KG1 (cell line): Measurements from ENCODE around the gene PRKG1.
"Not testable (repeated sequence)": the region's sequence is repeated elsewhere in the genome, so short reads cannot be mapped to it uniquely, and the experiment has no call there.

Experiments used
- DNase-seq: peaks from one replicate; lab custom pipeline; 2025; lab: John Stamatoyannopoulos, UW

The PRKG1 gene

DNA sequence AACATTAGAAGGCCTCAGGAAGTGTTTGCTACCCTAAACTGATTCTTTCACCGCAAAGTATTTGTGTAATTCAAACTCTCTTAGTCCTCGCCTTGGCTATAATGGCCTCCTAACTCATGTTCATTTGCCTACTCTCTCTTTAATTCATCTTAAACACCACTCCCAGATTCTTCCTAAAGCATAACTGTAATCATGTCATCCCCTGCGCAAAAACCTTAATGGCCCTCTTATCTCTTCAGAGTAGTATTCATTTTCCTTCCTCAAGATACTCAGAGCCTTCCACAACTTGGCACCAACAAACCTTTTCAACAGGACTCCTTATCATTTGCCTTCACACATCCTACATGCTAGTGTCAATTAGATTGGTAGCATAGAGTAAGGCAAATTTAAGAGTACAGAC is 582.2 kb downstream of the PRKG1 start:
- DNase-seq, result no peak

DNA sequence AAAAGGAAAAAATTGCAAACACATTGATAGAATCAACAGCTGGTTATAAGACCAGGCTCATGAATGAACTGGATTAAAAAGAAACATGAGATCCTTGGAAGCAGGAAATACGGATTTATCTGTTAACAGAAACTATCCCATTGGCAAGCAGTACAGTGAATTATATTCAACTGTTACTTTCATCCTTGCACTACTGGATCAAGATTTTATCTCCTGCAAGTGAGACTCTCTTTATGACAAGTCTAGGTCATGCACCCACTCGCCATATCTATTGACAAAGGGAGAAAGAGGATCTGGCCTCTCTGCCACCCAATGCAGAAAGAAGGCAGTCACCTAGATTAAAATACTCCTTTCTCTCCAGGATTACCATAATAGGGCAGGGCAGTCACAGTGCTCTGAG is 583.7 kb downstream of the PRKG1 start:
- DNase-seq, result no peak

DNA sequence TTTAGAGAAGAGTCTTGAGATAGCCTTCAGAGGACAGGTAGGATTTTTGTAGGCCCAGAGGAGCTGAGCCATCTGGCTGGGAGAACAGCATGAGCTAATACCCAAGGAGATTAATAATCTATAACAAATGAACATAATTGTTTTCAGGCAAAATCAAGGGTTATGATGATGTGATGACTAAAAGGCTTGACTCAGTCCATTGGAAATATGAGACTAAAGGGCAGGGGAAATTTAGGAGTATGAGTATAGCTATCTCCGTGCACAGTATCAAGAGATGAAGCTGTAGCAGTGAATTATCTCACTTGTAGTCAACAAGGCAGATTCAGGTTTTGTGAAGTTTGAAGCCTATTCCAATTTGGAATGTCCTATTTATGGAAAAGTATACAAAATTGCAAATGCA is 585.1 kb downstream of the PRKG1 start:
- DNase-seq, result no peak

DNA sequence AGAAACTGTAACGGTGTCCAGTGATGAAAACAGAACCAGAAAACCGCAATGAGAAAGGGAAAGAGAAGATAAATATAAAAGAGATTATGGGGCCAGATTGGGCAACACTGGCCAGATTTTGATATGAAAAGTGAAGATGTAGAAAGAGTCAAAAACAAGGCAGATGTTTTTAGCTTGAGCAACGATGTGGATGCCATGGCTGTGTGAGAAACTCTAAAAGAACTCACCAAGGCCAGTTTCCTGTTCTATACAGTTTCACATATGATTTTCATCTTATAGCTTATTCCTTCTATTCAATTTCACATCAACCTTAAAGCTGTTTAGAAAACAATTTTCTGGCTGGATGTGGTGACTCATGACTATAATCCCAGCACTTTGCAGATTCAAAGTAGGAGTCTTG is 588.8 kb downstream of the PRKG1 start:
- DNase-seq, result no peak

DNA sequence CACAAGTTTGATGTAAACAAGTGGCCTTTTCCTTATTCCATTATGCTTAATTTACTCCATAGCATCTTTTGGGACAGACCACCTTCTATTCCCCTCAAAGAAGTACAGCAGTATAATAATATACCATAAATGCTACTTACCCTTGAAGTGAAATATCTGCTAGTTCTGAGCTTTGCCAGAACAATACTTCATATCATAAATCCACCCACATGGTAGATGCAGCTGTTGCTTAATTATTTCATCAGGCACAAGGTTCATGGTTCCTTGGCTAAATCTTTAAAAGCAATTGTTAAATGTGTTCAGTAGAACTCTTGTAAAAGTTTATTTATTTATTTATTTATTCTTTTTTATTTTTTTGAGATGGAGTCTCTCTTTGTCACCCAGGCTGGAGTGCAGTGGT is 592.2 kb downstream of the PRKG1 start:
- no peak for DNase-seq

DNA sequence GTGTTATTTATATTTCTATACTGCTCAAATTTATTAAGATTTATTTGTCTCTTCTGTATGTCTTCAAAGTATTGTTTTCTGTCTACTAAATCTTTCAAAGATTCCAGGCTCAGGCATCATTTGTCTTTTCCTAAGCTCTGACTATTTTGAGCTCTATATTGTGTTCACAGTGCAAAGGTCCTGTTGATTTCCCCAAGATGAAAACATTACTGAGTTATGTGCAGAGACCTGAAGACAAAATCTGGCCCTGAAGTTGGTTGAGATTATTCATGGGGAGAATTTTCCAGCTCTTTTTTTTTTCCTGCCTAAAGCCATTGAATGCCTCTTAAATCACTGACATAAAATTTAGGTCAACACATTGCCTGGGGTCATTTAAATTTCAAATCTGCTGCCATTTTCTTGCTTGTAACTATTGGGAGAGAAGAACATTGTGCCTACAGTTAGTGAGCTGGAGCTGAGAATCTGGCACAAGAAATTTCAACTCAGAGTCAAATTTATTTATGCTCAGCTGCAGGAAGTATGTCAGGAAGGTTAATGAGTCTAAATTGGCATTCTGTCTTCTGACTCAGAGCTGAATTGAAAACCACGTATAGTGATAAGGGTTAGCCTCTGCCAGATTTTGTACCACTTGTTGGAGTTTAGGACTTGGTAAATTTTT is 593.5 kb downstream of the PRKG1 start:
- DNase-seq, result no peak

DNA sequence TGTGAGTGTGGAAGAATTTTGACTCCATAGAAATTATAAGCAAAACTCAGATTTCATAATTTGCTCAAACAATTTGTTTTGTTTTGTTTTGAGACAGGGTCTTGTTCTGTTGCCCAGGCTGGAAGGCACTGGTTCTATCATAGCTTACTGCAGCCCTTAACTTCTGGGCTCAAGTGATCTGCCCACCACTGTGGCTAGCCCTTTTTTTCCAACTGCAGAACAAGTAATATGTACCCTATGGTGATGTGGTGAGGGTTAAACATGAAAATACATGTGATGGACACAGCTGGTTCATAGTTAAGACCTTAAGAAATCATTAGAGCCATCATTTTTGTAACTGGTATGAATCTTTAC is 594.0 kb downstream of the PRKG1 start:
- no peak for DNase-seq

DNA sequence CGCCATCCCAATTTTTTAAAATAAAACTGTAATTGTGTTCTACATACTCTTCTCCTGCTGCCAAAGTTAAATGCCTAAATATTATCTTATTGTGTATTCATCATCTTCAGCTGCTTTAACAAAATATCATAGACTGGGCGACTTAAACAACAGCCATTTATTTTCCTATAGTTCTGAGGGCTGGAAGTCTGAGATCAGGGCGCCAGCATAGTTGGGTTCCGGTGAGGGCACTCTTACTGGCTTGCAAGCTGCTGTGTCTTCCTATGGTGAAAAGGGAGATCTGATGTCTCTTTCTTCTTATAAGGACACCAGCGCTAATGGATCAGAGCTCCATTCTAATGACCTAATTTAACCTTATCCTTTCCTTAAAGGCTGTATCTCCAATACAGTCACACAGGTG is 594.8 kb downstream of the PRKG1 start:
- DNase-seq, result no peak

DNA sequence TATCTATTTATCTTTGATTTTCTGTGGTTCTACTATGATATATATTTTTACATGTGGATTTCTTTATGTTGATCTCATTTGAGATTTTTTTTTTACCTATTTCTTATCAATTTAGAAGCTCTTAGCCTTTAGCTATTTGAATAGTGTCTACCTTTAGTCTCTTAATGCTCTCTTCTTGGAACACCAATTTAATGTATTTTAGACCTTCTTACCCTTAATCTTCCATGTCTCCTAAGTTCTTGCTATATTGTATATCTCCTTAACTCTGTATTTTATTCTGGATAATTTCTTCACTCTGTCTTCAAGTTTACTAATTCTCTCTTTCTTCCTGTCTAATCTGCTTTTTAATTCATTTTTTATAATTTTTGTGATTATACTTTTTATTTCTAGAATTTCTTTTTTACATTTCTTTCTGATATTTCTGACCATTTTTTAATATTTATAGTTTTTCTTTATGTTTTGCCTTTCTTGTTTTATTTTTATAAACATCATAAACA is 597.8 kb downstream of the PRKG1 start:
- no peak for DNase-seq

DNA sequence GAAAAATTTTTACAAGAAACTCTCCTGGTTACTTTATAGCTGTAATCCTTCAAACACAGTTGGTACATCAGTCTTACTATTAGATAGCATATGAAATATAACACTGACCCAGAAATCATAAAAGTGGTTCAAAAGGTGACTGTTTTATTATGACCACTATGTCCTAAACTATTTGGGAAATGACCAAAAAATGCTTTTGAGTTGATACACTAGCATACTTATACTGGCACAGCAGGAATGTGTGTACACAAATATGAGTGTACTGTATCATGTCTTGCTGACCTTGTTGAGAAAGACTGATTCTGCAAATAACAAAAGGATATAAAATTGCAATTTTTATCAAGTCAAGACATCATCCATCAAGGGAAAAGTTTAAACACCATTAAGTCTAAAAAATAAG is 600.8 kb downstream of the PRKG1 start:
- DNase-seq, result no peak

DNA sequence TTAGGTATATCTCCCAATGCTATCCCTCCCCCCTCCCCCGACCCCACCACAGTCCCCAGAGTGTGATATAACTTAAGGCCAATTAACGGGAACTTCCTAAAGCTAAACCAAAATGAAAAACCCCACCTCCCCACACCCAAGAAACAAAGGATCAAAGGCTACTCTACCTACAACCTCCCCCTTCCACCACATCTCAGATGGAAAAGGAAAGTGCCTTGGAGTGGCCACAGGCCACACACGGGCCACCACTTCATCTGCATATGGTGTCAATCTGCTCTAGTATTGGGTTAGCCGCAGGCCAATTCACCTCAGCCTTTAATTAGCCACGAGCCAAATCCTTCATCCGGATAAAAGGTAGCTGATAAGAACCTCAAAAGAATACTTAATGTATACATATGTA is 605.6 kb downstream of the PRKG1 start:
- DNase-seq, result no peak

DNA sequence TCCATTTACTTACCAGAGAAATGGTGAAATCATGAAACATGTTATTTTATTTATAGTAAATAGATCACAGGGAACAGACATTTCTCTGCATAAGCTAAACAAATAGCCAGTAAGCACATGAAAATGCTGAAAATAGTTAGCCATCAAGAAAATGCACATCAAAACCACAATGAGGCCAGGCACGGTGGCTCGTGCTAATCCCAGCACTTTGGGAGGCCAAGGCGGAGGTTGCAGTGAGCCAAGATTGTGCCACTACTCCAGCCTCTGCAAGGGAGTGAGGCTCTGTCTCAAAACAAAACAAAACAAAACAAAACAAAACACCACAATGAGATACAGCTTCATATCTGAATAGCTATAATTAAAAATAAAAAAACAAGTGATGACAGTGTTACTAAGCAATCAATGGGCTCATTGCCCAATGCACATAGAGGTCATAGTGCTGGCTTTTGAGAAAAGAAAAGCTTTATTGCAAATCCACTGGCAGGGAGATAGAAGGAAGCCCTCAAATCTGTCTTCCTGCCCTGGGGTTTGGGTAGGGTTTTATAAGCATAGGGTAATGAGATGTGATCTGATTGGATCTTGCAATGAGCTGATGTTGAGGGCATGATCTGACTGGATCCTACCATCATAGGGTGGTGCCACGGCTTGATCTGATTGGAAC is 608.9 kb downstream of the PRKG1 start:
- DNase-seq, result no peak

DNA sequence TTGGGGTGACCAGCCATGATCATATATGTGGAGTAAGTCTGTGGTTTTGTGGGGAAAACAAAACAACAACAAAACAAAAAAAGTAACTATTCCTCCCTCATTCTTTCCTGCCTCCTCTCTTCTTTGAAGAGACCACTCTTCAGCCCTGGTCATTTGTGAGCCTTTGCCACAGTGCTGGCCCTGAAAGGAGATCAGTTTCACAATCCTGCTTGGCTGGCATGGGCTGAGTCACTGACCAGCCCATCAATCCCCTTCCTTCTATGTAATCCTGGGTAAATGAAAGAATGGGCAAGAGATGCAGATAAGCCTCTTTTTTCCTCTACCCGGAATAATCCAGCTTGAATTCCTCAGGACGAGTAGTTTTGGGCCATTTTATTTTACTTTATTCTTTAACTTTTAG is 611.5 kb downstream of the PRKG1 start:
- DNase-seq, result no peak

DNA sequence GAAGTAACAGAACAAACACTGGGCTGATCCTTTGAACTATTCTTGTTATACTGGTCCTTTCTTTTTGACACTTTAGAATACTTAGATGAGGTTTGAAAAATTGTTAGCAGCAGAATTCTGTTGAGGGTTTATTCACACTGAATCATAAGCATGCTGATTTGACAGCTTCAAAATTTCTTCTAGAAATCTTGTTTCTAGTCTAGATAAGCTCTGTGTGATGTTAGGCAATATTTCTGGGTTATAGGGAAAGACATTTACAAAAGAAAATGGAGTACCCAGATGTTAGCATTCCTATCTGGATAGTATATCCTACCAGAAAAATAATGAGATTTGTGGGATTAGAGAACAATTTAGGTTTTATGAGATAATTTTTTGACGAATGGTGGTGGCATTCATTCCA is 613.0 kb downstream of the PRKG1 start:
- DNase-seq, result no peak

DNA sequence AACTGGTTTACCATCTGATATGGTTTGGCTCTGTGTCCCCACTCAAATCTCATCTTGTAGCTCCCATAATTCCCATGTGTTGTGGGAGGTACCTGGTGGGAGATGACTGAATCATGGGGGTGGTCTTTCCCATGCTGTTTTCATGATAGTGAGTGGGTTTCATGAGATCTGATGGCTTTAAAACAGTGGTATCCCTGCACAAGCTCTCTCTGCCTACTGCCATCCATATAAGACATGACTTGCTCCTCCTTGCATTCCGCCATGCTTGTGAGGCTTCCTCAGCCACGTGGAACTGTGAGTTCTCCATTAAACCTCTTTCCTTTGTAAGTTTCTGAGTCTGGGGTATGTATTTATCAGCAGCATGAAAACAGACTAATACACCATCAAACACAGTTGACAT is 614.5 kb downstream of the PRKG1 start:
- DNase-seq, result not testable (repeated sequence)

DNA sequence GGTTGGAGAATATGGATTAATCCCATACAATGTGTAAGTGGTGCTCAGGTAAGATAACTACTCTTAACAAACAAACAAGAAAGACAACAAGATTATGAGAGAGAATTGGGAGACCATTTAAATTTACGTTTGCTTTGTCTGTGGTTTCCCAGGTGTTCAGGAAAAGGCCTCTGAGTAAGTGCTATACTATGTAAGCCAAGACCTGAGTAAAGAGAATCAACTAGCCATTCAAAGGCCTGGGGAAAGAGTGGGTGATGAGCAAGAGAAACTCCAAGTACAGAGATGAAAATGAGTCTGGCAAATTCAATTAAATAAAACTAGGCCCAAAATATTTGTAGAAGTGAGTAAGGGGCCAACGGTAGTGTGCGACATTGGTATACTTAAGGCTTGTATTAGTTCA is 615.2 kb downstream of the PRKG1 start:
- DNase-seq, result no peak

DNA sequence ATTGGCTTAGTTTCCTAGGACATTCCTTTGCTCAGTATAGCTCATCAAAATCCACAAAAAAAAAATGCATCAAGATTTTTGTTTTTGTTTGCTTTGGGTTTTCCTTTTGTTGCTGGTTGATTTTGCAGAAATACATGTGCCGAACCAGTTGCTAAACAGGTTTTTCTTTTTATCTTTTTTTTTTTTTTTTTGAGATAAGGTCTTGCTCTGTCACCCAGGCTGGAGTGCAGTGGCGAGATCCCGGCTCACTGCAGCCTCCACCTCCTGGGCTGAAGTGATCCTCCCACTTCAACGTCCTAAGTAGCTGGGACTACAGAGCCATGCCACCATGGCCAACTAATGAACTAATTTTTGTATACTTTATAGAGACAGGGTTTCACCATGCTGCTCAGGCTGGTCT is 616.8 kb downstream of the PRKG1 start:
- DNase-seq, result no peak

DNA sequence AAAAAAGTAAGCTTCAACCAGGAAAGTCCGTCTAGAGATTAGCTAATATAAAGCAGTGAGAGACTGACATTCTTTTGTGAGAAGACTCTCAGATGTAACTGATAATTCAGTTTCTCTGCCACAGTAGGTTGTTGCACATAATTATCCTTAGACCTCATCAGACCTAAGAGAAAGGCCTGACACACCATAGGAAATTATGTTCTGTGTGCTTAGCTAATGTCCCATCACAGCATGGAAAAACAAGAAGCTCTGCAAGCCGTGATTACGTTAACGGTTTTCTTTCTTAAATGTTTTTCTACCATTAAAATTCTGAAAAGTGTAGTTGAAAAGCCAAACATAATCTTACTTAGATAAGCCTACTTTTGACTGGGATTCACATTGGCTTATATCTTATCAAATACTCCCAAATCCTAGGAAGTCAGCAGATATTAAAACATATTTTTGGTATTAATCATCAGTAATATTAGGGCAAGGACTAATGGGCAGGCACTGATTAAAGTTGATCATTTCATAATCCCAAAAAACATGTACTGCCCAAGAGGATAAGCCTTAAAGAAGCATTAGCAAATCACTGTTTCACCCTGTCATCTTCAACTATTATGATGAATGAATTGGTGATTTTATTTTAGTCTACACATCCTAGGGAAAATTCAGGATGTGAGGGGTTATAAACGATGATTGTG is 619.9 kb downstream of the PRKG1 start:
- DNase-seq, result no peak

DNA sequence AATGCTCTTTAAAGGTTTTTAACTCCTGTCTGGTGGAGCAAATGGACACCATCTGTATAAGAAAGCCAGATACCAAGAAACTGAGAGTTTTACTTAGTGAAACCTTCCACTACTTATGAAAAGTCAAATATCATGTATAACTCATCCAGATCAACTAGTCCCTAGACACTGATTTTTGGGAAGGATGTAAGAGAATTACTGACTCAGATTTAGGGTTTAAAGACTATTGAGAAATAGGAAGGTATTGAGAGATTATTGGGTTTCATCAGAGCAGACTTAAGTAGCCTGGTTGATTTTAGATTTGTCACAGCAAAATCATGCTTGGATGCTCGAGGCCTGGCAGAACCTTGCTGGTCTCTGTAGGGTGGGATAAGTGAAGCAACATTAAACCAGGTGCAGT is 622.0 kb downstream of the PRKG1 start:
- DNase-seq, result no peak

DNA sequence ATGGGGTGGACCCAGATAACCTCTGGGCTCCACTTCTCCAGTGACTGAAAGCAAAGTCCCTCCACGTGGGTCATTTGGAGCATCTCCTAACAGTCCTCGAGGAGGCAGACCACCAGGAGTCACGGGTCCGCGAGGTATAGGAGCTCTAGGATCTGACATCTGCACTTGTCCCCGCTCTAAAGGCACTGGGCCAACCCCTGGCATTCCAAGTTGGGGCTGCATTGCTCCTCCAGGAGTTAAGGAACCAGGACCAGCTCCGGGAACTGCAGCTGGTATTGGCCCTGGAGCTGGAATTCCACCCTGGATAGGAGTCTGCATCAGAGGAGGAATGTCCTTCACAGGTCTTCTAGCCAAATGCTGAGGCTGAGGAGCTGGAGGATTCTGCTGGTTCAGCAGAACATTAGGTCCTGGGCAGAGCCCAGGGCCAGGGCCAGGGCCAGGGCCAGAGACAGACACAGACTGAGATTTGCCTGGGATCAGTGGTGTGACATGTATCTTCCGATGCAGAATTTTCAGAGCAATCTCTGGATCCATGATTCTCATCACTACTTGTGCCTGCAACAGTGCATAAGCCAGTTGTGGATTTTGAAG is 624.3 kb downstream of the PRKG1 start:
- no peak for DNase-seq

DNA sequence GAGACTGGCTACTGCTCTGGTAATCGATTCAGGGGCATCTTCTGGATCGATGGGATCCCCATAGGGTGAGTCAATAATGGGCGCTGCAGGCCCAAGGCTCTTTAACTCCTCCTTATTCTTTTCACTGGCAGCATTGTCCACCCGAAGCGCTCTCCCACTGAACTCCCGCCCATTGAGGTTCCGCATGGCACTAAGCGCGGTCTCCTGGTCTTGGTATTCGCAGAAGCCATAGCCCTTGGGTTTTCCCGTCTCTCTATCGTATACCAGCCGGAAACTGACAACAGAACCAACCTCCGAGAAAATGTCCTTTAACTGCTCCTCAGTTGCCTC is 624.8 kb downstream of the PRKG1 start:
- DNase-seq, result no peak

DNA sequence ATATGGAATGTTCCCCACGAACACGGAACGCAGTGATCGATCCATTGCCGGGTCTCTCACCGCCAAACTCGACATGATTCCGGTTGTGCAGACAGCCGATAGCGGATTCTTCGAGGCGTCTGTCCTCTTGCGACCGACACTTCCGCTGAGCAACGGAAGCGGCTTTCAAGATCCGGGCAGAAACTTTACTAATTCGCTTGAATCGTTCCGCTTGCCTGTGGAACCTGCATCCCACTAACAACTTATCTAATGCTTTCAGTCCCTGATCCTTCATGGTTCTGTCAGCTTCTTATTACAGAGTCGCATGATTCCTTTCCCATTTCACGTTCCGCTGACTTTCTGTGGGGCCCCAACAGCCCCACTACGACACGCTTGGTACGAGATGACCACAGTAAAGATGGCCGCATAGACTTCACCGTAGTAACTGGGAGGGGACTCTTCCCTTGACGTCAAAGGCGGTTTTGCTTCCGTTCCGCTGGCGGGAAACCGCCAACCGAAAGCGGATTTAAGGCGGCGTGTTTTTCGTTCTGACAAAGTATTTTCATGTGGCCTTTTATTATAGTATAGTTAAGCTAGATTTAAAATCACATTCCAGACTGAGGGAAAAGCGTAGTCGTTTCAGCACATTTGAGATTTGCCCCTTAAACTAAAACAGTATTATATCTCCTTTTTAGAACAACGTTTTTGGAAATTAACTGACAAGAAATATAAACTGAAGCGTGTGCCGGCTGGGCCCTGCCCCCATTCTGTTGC is 625.4 kb downstream of the PRKG1 start, which contains the start of gene CSTF2T:
CSTF2T (minus strand) TSS at position 121 of the 753 bp plus-strand sequence; CDS start at position 75, 46 bp downstream.
- DNase-seq, result peak; percentile 99
